ENCODE measurements around the gene NDUFB3. TPM values are rescaled to one million over a fixed set of nuclear protein-coding genes. Genes with fewer than 3 reads are reported as not detected.

NDUFB3 gene
- total and polyA plus RNA-seq, 4 donors: 34.2 to 177 (median 53.2) TPM

DNA sequence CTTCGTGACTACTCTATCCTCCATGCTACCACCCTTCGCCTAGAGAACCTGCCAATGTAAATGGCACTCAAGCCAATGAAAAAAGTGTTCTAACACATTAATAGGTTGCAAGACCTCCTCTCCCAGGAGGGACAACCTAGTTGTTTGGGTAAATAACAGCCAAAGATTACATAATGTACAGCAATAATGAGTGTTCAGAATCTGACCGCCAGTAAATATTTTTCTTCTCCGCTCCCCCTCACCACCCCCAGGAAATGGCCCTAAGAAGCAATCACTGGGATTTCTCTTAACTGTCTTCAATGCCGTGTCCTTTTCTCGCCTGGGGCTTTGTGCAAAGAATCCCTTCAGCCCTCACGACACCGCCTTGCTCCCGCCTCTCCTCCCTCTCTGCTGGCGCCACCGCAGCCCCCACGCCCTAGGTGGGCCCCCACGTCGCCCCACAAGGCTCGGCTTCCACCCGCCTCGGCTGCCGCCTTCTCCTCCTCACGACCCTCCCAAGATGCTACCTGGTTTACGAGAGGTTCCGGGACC lies 788 bp upstream of the NDUFB3 start:
- Histone ChIP-seq H3K27me3 (ENCODE audit: control insufficient read depth in 4 of 4, insufficient read depth in 4 of 4, low read length in 3 of 4) (no peaks in the 10 kb centered on the region), H3K9me3 (ENCODE audit: control insufficient read depth in 4 of 4, low read length in 3 of 4) (no peaks in the 10 kb centered on the region), H3K4me3 (ENCODE audit: low read depth in 1 of 3, low read length in 3 of 3) (peak overlapping the region; percentile 88 to 100 (median 90)), H3K27ac (ENCODE audit: low read depth in 1 of 2, low read length in 2 of 2) (peak overlapping the region; percentile 94 to 96), H3K4me1 (ENCODE audit: control insufficient read depth in 4 of 4, insufficient read depth in 4 of 4, low read length in 3 of 4) (peaks cover 5 to 41% (median 37%) of the 10 kb centered on the region in 4 donors), H3K36me3 (ENCODE audit: control insufficient read depth in 4 of 4, insufficient read depth in 3 of 4, low read depth in 1 of 4, low read length in 3 of 4) (no peaks in the 10 kb centered on the region), H3K9ac (ENCODE audit: low read depth in 1 of 2, low read length in 2 of 2) (peak overlapping the region; percentile 55 to 100)
- DNase-seq (ENCODE audit: low spot score): no peak
- TF ChIP-seq FOXA2 (IDR thresholded peaks at IDR 0.05) (peak; percentile 23), SP1 (IDR thresholded peaks at IDR 0.05) (no peak), JUND (IDR thresholded peaks at IDR 0.05) (no peak), HNF4G (IDR thresholded peaks at IDR 0.05) (no peak)
- TF ChIP-seq, protein P1, sequence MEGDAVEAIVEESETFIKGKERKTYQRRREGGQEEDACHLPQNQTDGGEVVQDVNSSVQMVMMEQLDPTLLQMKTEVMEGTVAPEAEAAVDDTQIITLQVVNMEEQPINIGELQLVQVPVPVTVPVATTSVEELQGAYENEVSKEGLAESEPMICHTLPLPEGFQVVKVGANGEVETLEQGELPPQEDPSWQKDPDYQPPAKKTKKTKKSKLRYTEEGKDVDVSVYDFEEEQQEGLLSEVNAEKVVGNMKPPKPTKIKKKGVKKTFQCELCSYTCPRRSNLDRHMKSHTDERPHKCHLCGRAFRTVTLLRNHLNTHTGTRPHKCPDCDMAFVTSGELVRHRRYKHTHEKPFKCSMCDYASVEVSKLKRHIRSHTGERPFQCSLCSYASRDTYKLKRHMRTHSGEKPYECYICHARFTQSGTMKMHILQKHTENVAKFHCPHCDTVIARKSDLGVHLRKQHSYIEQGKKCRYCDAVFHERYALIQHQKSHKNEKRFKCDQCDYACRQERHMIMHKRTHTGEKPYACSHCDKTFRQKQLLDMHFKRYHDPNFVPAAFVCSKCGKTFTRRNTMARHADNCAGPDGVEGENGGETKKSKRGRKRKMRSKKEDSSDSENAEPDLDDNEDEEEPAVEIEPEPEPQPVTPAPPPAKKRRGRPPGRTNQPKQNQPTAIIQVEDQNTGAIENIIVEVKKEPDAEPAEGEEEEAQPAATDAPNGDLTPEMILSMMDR (IDR thresholded peaks at IDR 0.05; ENCODE audit: low read depth, low read length, missing input control): no peak
- TF ChIP-seq, protein P2, sequence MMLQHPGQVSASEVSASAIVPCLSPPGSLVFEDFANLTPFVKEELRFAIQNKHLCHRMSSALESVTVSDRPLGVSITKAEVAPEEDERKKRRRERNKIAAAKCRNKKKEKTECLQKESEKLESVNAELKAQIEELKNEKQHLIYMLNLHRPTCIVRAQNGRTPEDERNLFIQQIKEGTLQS (IDR thresholded peaks at IDR 0.05): no peak
- under 1% methylated on average over 21 of the region's 21 CpGs for WGBS

DNA sequence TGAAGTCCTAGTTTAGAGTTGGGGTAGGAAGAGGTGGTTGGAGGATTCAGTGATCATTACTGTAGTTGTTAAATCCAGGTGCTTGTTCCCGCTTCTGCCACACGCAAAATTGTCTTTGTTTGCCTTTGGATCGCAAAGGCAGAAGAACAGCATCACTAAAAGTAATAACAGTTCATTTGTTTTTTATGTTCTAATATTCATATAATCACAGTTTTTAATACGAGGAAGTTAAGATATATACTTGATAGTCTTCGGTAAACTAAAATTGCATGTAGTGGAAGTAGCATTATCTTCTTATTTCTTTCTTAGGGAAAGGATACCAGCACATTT lies 365 bp downstream of the NDUFB3 start:
- Histone ChIP-seq H3K36me3 (ENCODE audit: control insufficient read depth in 4 of 4, insufficient read depth in 3 of 4, low read depth in 1 of 4, low read length in 3 of 4) (no peaks in the 10 kb centered on the region), H3K4me3 (ENCODE audit: low read depth in 1 of 3, low read length in 3 of 3) (peak overlapping the region; percentile 88 to 100 (median 90)), H3K9ac (ENCODE audit: low read depth in 1 of 2, low read length in 2 of 2) (peak overlapping the region; percentile 55 to 100), H3K27ac (ENCODE audit: low read depth in 1 of 2, low read length in 2 of 2) (peak overlapping the region; percentile 94 to 96), H3K9me3 (ENCODE audit: control insufficient read depth in 4 of 4, low read length in 3 of 4) (no peaks in the 10 kb centered on the region), H3K27me3 (ENCODE audit: control insufficient read depth in 4 of 4, insufficient read depth in 4 of 4, low read length in 3 of 4) (no peaks in the 10 kb centered on the region), H3K4me1 (ENCODE audit: control insufficient read depth in 4 of 4, insufficient read depth in 4 of 4, low read length in 3 of 4) (peaks cover 7 to 43% (median 39%) of the 10 kb centered on the region in 4 donors)
- TF ChIP-seq, protein P1 (IDR thresholded peaks at IDR 0.05; ENCODE audit: low read depth, low read length, missing input control): no peak
- TF ChIP-seq HNF4A (conservative IDR thresholded peaks at IDR 0.05) (no peak), SP1 (IDR thresholded peaks at IDR 0.05) (no peak), NR2F2 (IDR thresholded peaks at IDR 0.05) (no peak), RAD21 (IDR thresholded peaks at IDR 0.05) (no peak), EGR1 (IDR thresholded peaks at IDR 0.05; ENCODE audit: low read depth in 2 of 2) (no peak), RXRA (IDR thresholded peaks at IDR 0.05) (peak in 1 of 2 donors; percentile 5)
- TF ChIP-seq, protein P2 (IDR thresholded peaks at IDR 0.05): no peak
- under 1% methylated on average over 5 of the region's 5 CpGs for WGBS
- DNase-seq (ENCODE audit: low spot score): no peak

DNA sequence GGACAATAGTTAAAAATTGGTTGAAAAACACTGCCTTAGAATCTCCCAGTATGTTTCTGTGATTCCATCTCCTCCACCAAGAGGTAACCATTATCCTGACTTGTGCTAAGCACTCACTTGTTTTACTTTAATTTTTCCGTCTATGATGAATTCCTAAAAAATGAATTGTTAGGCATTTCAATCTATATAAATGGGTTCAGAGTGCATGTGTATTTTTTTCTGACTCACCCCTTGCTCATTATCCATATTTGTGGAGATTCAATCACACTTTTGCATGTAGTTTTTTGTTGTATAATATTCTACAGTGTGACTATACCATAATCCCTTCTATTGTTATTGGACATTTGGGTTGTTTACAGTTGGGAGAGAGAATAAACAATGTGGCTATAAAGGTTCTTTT lies 1.3 kb downstream of the NDUFB3 start:
- Histone ChIP-seq H3K27me3 (ENCODE audit: control insufficient read depth in 4 of 4, insufficient read depth in 4 of 4, low read length in 3 of 4) (no peaks in the 10 kb centered on the region), H3K27ac (ENCODE audit: low read depth in 1 of 2, low read length in 2 of 2) (no peak overlapping the region), H3K36me3 (ENCODE audit: control insufficient read depth in 4 of 4, insufficient read depth in 3 of 4, low read depth in 1 of 4, low read length in 3 of 4) (no peaks in the 10 kb centered on the region), H3K9me3 (ENCODE audit: control insufficient read depth in 4 of 4, low read length in 3 of 4) (no peaks in the 10 kb centered on the region), H3K9ac (ENCODE audit: low read depth in 1 of 2, low read length in 2 of 2) (no peak overlapping the region), H3K4me1 (ENCODE audit: control insufficient read depth in 4 of 4, insufficient read depth in 4 of 4, low read length in 3 of 4) (peaks cover 7 to 40% (median 37%) of the 10 kb centered on the region in 4 donors), H3K4me3 (ENCODE audit: low read depth in 1 of 3, low read length in 3 of 3) (no peak overlapping the region)
- no peak for DNase-seq (ENCODE audit: low spot score)
- 95% methylated on average over 1 of the region's 1 CpG for WGBS
- TF ChIP-seq, protein P1 (IDR thresholded peaks at IDR 0.05; ENCODE audit: low read depth, low read length, missing input control): no peak
- TF ChIP-seq, protein P3, sequence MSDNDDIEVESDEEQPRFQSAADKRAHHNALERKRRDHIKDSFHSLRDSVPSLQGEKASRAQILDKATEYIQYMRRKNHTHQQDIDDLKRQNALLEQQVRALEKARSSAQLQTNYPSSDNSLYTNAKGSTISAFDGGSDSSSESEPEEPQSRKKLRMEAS (IDR thresholded peaks at IDR 0.05): no peak
- no peak for TF ChIP-seq SP1 (IDR thresholded peaks at IDR 0.05)
- TF ChIP-seq FOXA1 (IDR thresholded peaks at IDR 0.05): no peak
- no peak for TF ChIP-seq NR2F2 (IDR thresholded peaks at IDR 0.05)
- TF ChIP-seq RAD21 (IDR thresholded peaks at IDR 0.05): no peak
- TF ChIP-seq FOXA2 (IDR thresholded peaks at IDR 0.05): no peak
- no peak for TF ChIP-seq JUND (IDR thresholded peaks at IDR 0.05)
- TF ChIP-seq, protein P4, sequence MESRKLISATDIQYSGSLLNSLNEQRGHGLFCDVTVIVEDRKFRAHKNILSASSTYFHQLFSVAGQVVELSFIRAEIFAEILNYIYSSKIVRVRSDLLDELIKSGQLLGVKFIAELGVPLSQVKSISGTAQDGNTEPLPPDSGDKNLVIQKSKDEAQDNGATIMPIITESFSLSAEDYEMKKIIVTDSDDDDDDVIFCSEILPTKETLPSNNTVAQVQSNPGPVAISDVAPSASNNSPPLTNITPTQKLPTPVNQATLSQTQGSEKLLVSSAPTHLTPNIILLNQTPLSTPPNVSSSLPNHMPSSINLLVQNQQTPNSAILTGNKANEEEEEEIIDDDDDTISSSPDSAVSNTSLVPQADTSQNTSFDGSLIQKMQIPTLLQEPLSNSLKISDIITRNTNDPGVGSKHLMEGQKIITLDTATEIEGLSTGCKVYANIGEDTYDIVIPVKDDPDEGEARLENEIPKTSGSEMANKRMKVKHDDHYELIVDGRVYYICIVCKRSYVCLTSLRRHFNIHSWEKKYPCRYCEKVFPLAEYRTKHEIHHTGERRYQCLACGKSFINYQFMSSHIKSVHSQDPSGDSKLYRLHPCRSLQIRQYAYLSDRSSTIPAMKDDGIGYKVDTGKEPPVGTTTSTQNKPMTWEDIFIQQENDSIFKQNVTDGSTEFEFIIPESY (IDR thresholded peaks at IDR 0.05): no peak
- TF ChIP-seq RXRA (IDR thresholded peaks at IDR 0.05): no peak
